ENCODE results near the gene ANKRD44. TPM values are rescaled to one million over a fixed set of nuclear protein-coding genes. Genes with fewer than 3 reads are reported as not detected.

Gene ANKRD44
- total RNA-seq, 1 experiment from 2014 or later: 0.68 TPM

DNA sequence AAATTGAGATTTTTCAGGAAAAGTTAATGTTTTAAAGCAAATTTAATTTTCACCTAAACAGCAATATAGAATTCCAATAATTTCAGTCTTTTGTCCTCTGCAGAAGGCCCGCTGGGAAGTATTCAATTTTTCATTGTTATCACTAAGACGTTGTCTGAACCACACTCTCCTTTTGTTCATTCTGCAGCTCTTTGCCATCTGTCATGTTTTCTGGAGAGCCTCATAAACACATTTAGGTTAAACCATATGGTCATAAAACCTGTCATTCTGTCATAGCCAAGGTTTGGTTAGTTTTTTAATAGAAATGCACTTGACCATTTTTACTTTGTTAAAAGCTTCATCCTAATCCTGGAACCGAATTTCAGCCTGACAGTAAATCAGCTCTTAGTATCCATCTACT lies 330.1 kb downstream of the ANKRD44 start (continued):
- TF ChIP-seq, protein P1, sequence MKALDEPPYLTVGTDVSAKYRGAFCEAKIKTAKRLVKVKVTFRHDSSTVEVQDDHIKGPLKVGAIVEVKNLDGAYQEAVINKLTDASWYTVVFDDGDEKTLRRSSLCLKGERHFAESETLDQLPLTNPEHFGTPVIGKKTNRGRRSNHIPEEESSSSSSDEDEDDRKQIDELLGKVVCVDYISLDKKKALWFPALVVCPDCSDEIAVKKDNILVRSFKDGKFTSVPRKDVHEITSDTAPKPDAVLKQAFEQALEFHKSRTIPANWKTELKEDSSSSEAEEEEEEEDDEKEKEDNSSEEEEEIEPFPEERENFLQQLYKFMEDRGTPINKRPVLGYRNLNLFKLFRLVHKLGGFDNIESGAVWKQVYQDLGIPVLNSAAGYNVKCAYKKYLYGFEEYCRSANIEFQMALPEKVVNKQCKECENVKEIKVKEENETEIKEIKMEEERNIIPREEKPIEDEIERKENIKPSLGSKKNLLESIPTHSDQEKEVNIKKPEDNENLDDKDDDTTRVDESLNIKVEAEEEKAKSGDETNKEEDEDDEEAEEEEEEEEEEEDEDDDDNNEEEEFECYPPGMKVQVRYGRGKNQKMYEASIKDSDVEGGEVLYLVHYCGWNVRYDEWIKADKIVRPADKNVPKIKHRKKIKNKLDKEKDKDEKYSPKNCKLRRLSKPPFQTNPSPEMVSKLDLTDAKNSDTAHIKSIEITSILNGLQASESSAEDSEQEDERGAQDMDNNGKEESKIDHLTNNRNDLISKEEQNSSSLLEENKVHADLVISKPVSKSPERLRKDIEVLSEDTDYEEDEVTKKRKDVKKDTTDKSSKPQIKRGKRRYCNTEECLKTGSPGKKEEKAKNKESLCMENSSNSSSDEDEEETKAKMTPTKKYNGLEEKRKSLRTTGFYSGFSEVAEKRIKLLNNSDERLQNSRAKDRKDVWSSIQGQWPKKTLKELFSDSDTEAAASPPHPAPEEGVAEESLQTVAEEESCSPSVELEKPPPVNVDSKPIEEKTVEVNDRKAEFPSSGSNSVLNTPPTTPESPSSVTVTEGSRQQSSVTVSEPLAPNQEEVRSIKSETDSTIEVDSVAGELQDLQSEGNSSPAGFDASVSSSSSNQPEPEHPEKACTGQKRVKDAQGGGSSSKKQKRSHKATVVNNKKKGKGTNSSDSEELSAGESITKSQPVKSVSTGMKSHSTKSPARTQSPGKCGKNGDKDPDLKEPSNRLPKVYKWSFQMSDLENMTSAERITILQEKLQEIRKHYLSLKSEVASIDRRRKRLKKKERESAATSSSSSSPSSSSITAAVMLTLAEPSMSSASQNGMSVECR (CRISPR knock-in tag; IDR thresholded peaks at IDR 0.05; ENCODE audit: borderline replicate concordance): no peak
- TF ChIP-seq ZNF138 (CRISPR knock-in tag; conservative IDR thresholded peaks at IDR 0.05): no peak
- TF ChIP-seq ELF4 (CRISPR knock-in tag; IDR thresholded peaks at IDR 0.05; ENCODE audit: low read depth): no peak
- TF ChIP-seq SOX15 (CRISPR knock-in tag; IDR thresholded peaks at IDR 0.05): no peak
- no peak for TF ChIP-seq ZNF232 (CRISPR knock-in tag; IDR thresholded peaks at IDR 0.05)

DNA sequence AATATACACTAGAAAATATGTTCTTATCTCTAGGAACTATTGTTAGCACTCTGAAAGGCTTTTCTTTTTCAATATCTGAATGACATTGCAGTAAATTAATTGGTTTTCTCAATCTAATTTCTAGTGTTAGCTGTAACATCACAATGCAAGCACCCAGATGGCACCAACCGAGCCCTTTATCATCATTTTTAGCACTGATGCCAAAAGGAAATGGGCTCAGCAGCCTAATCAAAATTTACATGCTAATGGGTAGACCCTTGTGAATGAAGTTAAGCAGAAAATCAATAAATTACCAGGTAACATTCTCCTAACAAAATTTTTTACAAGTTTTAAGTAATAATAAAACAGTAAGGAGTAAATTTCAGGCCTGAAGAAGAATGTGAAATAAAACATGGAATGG lies 330.6 kb downstream of the ANKRD44 start:
- Mint-ChIP-seq H3K27me3 (ENCODE audit: low read depth) (no peaks in the 10 kb centered on the region), H3K4me1 (peaks cover 6% of the 10 kb centered on the region; the same call in 1 of the 2 replicates), H3K9me3 (peaks cover 3% of the 10 kb centered on the region), H3K36me3 (no peaks in the 10 kb centered on the region), H3K27ac (no peak overlapping the region), H3K4me3 (no peak overlapping the region)
- no peak for DNase-seq (ENCODE audit: low spot score)
- ChIA-PET POLR2A (no interaction called here), CTCF (interaction anchor here (0.7 kb wide), 1 partner anchor 9 kb away, joined by 4 read pairs; no protein-coding TSS in a partner anchor)
- no peak for TF ChIP-seq ATF1 (CRISPR knock-in tag; IDR thresholded peaks at IDR 0.05)
- TF ChIP-seq NFATC4 (CRISPR knock-in tag; IDR thresholded peaks at IDR 0.05): no peak
- TF ChIP-seq, protein P2, sequence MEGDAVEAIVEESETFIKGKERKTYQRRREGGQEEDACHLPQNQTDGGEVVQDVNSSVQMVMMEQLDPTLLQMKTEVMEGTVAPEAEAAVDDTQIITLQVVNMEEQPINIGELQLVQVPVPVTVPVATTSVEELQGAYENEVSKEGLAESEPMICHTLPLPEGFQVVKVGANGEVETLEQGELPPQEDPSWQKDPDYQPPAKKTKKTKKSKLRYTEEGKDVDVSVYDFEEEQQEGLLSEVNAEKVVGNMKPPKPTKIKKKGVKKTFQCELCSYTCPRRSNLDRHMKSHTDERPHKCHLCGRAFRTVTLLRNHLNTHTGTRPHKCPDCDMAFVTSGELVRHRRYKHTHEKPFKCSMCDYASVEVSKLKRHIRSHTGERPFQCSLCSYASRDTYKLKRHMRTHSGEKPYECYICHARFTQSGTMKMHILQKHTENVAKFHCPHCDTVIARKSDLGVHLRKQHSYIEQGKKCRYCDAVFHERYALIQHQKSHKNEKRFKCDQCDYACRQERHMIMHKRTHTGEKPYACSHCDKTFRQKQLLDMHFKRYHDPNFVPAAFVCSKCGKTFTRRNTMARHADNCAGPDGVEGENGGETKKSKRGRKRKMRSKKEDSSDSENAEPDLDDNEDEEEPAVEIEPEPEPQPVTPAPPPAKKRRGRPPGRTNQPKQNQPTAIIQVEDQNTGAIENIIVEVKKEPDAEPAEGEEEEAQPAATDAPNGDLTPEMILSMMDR (IDR thresholded peaks at IDR 0.05): no peak
- TF ChIP-seq, protein P3, sequence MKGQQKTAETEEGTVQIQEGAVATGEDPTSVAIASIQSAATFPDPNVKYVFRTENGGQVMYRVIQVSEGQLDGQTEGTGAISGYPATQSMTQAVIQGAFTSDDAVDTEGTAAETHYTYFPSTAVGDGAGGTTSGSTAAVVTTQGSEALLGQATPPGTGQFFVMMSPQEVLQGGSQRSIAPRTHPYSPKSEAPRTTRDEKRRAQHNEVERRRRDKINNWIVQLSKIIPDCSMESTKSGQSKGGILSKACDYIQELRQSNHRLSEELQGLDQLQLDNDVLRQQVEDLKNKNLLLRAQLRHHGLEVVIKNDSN (CRISPR knock-in tag; IDR thresholded peaks at IDR 0.05): no peak
- no peak for TF ChIP-seq TEAD4 (CRISPR knock-in tag; IDR thresholded peaks at IDR 0.05)
- ATAC-seq: no peak

DNA sequence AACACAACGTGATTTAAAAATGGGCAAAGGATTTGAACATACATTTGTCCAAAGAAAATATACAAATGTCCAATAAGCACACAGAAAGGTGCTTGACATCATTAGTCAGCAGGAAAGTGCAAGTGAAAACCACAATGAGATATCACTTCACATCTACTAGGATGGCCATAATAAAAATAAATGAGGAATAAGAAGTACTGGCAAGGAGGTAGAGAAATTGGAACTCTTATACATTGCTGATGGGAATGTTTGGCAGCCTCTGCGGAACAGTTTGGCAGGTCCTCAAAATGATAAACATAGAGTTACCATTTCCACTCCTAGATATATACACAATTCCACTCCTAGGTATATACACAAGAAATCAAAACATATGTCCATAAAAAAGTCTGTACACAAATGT lies 333.1 kb downstream of the ANKRD44 start:
- no peak overlapping the region for H3K27ac Mint-ChIP-seq
- H3K36me3 Mint-ChIP-seq: no peaks in the 10 kb centered on the region
- DNase-seq (ENCODE audit: low spot score): no peak
- no peak for ATAC-seq
- H3K4me3 Mint-ChIP-seq: no peak overlapping the region
- POLR2A ChIA-PET: no interaction called here
- CTCF ChIA-PET: no interaction called here
- no peaks in the 10 kb centered on the region for H3K9me3 Mint-ChIP-seq
- peaks cover 3% of the 10 kb centered on the region; the same call in 1 of the 2 replicates for H3K4me1 Mint-ChIP-seq
- no peaks in the 10 kb centered on the region for H3K27me3 Mint-ChIP-seq (ENCODE audit: low read depth)
- TF ChIP-seq, protein P4, sequence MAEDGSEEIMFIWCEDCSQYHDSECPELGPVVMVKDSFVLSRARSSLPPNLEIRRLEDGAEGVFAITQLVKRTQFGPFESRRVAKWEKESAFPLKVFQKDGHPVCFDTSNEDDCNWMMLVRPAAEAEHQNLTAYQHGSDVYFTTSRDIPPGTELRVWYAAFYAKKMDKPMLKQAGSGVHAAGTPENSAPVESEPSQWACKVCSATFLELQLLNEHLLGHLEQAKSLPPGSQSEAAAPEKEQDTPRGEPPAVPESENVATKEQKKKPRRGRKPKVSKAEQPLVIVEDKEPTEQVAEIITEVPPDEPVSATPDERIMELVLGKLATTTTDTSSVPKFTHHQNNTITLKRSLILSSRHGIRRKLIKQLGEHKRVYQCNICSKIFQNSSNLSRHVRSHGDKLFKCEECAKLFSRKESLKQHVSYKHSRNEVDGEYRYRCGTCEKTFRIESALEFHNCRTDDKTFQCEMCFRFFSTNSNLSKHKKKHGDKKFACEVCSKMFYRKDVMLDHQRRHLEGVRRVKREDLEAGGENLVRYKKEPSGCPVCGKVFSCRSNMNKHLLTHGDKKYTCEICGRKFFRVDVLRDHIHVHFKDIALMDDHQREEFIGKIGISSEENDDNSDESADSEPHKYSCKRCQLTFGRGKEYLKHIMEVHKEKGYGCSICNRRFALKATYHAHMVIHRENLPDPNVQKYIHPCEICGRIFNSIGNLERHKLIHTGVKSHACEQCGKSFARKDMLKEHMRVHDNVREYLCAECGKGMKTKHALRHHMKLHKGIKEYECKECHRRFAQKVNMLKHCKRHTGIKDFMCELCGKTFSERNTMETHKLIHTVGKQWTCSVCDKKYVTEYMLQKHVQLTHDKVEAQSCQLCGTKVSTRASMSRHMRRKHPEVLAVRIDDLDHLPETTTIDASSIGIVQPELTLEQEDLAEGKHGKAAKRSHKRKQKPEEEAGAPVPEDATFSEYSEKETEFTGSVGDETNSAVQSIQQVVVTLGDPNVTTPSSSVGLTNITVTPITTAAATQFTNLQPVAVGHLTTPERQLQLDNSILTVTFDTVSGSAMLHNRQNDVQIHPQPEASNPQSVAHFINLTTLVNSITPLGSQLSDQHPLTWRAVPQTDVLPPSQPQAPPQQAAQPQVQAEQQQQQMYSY (CRISPR knock-in tag; IDR thresholded peaks at IDR 0.05): no peak
- TF ChIP-seq ELF4 (CRISPR knock-in tag; IDR thresholded peaks at IDR 0.05; ENCODE audit: low read depth): no peak
- no peak for TF ChIP-seq ZNF219 (CRISPR knock-in tag; IDR thresholded peaks at IDR 0.05; ENCODE audit: borderline replicate concordance)
- no peak for TF ChIP-seq NFE2L1 (CRISPR knock-in tag; IDR thresholded peaks at IDR 0.05)
- no peak for TF ChIP-seq CREB1 (CRISPR knock-in tag; IDR thresholded peaks at IDR 0.05)
- TF ChIP-seq, protein P5, sequence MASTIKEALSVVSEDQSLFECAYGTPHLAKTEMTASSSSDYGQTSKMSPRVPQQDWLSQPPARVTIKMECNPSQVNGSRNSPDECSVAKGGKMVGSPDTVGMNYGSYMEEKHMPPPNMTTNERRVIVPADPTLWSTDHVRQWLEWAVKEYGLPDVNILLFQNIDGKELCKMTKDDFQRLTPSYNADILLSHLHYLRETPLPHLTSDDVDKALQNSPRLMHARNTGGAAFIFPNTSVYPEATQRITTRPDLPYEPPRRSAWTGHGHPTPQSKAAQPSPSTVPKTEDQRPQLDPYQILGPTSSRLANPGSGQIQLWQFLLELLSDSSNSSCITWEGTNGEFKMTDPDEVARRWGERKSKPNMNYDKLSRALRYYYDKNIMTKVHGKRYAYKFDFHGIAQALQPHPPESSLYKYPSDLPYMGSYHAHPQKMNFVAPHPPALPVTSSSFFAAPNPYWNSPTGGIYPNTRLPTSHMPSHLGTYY (CRISPR knock-in tag; IDR thresholded peaks at IDR 0.05): no peak
- TF ChIP-seq, protein P3 (CRISPR knock-in tag; IDR thresholded peaks at IDR 0.05): no peak
- TF ChIP-seq ZNF423 (CRISPR knock-in tag; IDR thresholded peaks at IDR 0.05): no peak
- TF ChIP-seq, protein P6, sequence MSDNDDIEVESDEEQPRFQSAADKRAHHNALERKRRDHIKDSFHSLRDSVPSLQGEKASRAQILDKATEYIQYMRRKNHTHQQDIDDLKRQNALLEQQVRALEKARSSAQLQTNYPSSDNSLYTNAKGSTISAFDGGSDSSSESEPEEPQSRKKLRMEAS (CRISPR knock-in tag; IDR thresholded peaks at IDR 0.05): no peak
- no peak for TF ChIP-seq IRF2 (CRISPR knock-in tag; IDR thresholded peaks at IDR 0.05; ENCODE audit: borderline replicate concordance, low read depth)
- TF ChIP-seq, protein P7, sequence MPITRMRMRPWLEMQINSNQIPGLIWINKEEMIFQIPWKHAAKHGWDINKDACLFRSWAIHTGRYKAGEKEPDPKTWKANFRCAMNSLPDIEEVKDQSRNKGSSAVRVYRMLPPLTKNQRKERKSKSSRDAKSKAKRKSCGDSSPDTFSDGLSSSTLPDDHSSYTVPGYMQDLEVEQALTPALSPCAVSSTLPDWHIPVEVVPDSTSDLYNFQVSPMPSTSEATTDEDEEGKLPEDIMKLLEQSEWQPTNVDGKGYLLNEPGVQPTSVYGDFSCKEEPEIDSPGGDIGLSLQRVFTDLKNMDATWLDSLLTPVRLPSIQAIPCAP (CRISPR knock-in tag; IDR thresholded peaks at IDR 0.05): no peak
- no peak for TF ChIP-seq JAZF1 (CRISPR knock-in tag; IDR thresholded peaks at IDR 0.05)
